ENCODE measurements around the gene TDP1.
"Not testable (repeated sequence)": the region's sequence is repeated elsewhere in the genome, so short reads cannot be mapped to it uniquely, and the experiment has no call there.

The TDP1 gene

DNA sequence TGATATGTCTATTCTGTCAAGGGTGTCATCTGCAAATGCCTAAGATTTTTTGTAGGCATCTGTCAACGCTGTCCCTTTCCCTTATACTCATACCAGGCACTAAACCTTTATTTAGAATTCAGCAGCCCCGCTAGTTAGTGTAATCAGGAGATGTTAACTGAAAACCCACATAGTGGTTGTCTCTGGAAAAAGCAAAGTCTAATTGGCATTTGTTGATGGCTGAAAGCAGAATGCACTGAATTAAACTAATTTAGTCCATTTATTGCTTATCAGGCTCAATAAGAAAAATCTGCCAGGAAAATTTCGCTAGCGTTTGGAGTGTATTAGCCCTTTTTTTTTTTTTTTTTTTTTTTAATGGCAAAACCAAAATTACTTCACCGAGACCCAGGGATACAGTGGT, 34.5 kb downstream of the TDP1 start:
- DNase-seq (ENCODE audit: low spot score): no peak

DNA sequence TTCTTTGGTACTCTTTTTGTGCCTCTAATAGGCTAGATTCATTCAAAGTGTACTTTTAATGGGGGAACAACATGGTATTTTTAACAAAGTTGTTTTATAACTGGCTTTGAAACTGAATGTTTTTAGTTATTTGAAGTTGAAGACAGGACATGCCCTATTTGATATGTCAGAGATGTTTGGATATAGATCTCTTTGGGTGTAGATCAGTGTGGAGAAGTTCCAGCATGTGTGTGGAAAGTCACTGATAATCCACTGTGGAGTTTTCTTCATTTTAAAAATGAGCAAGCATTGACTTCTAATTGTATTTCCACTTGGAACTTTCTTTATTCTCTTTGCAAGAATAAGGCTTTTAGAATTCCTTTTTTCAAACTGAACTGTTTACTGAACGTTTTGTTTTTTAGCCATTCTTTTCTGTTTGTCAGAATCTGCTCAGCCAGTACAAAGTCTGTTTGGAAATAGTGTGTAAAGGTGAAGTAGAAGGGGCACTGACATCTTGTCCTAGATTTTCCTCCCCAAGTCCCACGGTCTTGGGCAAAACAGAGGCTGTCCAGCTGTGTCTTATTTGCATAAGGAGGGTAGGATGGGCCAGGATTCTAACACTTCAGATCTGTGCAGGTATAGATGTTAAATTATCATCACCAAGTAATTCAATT, 35.0 kb downstream of the TDP1 start:
- no peak for DNase-seq (ENCODE audit: low spot score)

DNA sequence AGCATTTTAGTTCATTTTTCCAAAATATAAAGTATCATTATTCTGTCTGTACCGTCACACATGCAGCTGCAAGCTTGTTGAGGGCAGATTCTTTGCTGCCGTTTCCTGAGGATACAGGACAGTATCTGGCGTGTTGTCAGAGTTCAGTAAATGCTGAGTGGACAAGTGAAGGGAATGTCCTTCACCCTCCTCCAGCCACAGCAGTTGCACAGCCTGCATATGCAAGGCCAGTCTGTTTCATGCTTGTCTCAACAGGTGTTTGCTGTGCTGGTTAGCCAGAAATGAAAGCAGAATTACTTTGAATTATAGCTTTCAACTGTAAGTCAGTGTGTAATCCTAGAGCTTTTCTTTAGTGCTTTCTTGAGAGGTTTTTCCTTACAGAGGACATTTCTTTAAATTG, 36.5 kb downstream of the TDP1 start:
- DNase-seq (ENCODE audit: low spot score): no peak

DNA sequence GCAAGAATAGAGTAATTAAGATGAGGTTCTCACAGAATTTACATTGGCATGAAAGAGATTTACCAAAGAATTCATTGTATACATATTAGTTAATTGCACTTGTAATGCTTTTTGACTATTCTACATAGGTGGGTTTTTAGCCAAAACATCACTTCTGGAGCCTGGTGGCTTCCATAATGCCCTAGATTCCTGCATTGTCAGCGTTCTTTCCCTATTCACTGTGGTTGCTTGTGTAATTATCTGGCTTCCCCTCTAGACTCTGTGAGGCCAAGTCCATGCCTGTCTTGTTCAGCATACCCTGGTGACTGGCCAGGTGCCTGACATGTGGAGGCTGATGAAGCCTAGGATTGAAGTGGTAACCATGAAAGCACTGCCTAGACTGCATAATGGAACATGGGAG, 41.2 kb downstream of the TDP1 start:
- DNase-seq (ENCODE audit: low spot score): no peak

DNA sequence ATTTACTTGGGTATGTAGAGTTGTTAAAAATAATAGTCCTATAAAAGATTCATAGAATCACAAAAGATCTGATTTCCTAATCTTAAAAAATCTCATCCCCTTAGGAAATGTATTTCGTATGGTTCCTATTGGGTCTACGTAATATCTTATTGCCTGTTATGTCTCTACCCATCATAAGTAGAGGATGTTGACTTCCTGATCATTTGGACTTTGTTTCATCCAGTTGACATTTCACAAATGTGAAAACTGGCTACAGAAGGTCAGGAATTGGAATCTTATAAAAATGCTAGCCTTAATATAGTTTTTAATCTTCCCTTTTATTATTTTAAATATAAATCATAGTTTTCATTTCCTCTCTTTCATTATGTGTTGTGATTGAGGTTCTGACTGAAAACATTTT, 45.2 kb downstream of the TDP1 start:
- no peak for DNase-seq (ENCODE audit: low spot score)

DNA sequence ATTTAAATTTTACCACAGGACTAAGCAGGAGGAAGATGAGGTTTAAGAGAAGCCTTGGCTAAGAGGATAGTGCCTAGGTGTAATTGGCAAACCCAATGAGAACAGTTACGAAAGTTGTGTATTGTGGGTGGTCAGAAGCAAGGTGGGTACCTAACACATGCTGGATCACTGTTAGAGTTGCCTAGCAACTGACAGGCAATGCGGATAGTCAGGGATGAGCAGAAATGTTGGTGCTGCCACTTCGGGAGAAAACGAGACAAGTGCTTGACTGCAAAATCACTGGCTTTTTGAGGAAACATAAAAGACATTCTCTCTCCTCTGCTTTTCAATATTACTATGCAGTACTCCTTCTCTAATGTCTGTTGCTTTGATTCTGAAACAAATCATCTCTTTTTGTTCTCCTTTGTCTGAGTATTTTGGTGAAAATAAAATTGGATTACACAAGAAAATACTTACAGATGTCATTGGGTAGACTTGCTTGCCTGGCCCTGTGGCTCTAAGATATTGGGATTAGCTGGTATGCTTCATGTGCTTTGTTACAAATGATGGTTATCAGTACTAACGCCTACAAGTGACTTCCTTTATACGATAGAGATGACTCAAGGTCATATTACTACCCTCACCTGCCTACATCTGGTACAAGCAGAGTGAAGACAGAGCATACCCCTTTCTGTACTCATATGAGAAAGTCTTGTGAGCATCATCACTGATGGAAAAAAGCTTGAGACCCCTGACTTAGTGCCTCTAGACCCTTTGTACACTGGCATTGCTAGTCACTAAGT, 48.0 kb downstream of the TDP1 start:
- DNase-seq (ENCODE audit: low spot score): no peak

DNA sequence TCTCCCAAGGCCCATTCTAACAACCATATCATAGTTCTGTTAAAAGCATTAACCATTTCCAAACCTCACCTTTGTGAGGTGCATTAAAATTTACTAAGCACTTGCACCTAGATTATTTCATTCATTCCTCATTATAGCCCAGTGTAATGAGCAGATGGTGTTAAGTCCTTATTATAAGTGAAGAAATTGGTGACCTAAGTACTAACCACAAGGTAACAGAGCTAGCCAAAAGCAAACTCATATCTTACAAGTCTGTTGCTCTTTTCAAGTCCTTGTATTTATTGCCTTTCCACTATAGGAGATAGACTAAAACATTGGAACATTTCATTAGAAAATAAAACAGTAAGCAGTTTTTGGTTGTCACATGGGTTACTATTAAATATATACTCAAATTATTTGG, 49.7 kb downstream of the TDP1 start:
- DNase-seq (ENCODE audit: low spot score): no peak

DNA sequence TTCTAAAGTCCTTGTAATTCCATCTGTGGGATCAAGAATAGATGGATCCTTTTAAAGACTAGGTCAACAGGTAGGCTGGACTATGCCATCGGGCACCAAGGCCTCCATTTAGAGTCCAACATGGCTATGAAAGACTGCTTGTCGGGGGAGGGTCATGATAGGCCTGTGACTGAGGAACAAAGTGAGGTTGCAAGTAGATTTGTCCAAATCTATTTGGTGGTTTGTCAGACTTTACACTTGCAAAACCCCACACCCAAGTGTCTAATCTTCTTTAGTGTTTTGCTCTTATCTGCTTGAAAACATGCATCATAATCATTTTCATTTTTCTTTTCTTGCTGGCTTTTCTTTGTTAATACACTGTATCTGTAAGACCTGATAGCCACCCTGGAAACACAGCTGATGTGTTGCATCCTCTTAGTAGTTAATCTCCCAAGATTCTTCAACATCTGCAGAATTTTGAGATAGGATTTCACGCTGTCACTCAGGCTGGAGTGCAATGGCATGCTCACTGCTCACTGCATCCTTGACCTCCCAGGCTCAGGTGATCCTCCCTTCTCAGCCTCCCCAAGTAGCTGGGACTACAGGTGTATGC, 50.3 kb downstream of the TDP1 start:
- no peak for DNase-seq (ENCODE audit: low spot score)

DNA sequence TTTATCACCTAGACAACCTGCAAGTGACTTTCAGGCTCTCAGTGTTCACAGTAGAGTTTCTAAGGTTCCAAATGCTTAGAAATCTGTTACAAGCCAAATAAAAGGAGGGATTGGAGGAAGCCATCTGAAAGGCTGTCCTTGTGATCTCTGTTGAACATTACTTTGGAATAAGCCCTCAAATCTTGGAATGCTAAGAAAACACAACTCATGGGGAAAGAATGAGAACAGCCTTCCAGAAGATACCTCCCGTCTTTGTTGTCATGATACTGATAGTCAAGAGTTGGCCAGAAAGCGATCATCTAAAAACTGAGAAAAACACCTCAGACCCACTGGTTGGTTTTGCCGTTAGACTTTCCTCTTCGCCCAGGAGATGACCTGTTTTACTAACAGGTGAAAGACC, 61.6 kb downstream of the TDP1 start:
- DNase-seq (ENCODE audit: low spot score): no peak

DNA sequence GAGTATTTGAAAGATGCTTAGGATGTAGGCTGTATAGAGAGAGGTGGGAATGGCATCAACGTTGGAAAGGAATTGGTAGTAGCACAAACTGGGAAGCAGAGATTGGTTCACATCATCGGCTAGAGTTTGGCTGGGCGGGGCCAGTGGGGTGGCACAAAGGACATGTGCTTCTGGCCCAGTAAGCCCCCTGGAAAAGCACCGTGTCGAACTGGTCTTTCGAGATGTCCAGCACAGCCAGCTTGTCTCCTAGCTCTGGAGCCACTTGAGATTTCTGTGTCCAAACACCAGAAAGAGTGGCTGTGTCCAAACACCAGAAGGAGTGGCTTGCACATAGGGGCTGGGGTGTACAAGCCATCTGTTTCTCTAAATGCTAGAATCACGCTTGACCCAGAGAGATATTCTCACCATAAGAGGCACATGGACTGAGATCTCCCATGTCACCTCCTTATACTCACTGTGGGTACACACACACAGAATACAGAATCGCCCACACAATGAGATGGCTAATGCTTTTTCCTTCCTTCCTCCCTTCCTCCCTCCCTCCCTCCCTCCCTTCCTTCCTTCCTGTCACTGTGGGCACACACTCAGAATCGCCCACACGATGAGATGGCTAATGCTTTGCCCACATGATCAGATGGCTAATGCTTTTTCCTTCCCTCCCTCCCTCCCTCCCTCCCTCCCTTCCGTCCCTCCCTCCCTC, 64.2 kb downstream of the TDP1 start:
- no peak for DNase-seq (ENCODE audit: low spot score)

DNA sequence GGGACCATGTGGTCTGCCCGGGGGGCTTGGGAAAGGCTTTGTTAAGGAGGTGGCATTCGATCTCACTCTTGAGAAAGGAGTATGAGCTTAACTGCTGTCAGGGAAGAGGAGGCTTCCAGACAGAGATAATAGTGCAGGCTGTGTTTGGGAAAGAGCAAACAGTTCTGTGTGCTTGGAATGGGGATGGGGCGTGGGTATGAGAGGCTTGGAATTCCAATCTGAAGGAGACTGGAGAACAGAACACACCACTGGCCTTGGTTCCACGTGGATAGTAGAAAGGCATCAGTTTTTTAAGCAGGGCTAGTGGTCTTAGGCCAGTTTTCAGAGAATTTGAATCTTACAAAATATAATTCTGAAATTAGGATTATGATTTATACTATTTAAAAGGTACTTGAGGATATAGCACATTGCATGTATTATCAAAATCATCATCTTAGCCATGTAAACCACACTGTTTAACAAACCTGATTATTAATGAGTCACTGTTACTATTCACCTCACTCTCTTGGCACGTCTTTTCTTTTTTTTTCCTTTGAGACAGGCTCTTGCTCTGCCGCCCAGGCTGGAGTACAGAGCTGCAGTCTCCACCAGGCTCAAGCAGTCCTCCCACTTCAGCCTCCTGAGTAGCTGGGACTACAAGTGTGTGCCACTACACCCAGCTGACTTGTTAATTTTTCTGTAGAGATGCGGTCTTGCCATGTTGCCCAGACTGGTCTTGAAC, 67.6 kb downstream of the TDP1 start:
- no peak for DNase-seq (ENCODE audit: low spot score)

DNA sequence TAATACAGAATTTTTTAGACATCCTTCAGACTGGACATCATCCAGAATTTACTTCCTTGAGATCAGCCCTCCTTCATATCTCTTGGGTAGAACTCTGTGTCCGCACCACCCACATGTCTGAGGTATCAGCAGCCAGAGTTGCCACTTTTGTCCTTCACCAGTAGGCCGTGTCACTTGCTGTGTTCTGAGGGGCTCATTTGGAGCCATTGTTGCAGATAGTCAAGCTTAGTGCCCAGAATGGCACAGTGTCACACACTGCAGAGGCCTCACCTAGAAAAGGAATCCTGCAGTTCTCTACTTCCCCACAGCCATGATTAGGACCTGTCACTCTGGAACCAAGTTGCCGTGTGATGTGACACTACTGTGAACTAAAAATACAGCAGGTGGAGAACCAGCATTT, 69.2 kb downstream of the TDP1 start:
- no peak for DNase-seq (ENCODE audit: low spot score)

DNA sequence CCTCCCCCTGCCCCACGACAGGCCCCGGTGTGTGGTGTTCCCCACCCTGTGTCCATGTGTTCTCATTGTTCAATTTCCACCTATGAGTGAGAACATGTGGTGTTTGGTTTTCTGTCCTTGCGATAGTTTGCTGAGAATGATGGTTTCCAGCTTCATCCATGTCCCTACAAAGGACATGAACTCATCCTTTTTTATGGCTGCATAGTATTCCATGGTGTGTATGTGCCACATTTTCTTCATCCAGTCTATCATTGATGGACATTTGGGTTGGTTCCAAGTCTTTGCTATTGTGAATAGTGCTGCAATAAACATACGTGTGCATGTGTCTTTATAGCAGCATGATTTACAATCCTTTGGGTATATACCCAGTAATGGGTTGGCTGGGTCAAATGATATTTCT, 70.9 kb downstream of the TDP1 start:
- DNase-seq (ENCODE audit: low spot score): not testable (repeated sequence)

DNA sequence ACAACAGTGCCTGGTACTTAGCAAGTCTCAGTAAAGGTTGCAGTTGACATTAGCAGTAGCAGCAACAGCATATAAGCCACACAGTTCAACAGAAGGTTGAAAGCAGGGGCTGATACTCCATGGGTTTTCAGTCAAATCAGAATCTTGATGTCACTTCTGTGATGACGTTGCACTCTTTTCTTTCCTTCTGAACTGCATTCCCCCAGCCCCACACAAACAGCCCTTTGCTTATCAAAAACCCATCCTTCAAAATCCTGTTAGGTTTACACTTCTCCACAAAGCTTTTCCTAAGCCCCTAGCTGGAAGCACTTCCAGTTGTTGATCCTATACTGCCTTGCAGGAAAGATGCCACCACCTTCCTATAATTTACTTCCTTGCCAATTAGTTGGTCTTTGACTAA, 72.1 kb downstream of the TDP1 start:
- DNase-seq (ENCODE audit: low spot score): no peak

DNA sequence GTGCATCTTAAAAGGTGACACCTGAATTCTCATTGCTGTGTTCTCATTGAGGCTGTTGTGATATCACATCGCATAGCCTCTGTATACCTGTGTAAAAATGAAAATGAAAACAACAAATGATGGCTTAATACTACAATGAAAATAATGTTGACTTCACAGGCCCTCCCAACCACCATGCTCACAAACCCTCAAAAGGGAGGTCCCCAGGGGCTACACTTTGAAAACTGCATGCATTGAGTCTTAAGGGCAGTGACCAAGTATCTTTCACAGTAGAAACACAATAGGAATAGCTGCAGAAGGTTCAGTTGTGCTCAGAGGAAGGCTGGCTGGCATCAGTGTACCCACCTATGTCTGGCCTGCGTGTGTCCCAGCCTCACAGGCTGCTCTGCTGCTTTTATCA, 78.4 kb downstream of the TDP1 start:
- no peak for DNase-seq (ENCODE audit: low spot score)

DNA sequence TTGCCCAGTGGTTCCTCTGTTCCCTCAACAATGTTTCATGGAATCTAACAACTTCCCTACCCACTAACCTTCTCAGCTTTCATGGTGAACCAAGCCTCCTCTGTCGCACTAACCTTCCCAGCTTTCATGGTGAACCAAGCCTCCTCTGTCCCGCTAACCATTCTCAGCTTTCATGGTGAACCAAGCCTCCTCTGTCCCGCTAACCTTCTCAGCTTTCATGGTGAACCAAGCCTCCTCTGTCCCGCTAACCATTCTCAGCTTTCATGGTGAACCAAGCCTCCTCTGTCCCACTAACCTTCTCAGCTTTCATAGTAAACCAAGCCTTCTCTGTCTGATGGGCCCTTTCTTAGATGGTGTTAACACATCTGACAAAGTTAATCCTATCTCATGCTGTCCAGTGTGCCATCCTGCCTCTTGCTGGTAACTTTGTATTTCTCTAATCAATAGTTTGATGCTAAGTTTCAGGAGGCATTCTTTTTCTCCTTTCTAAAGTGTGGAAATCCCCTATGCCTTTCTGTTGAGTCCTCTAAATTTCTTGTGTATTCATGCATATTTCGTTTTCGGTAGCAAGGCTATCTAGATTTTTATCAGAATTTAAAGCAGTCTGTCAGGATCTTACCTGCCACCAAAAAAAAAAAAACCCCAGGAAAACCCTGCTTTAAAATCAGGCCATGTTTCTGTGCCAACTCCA, 79.3 kb downstream of the TDP1 start:
- no peak for DNase-seq (ENCODE audit: low spot score)

DNA sequence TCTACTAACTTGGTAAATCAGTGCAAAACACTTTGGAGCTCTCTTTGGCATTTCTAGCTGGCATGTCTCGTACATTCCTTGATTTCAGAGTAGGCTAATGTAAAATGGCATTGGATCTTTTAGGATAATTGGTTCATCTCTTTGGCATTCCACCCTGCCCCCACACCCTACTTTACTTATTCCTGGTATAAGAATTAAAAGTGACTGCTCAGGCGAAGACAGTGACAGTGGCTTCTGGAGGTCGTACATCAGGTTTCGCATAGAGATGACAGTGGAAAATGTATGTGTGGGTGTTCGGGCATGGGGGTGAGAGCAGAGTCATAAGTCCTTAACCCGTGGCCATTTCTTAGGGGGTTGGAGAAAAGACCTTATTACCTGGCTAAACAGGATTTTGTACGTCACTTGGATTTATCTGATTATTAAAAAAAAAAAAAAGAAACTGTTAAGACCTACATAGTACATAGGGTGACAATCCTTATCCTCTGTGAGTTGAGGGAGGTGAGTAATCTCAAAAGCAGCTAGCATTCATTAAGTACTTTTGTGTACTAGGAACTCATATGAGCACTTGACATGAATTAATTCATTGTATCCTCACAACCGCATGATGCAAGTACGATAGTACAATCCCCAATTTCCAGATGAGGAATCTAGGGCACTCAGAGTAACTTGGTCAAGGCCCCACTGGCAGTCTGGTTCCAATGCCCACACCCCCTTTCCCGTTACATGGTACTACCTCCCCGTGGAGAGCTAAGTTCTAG, 83.7 kb downstream of the TDP1 start:
- DNase-seq (ENCODE audit: low spot score): no peak

DNA sequence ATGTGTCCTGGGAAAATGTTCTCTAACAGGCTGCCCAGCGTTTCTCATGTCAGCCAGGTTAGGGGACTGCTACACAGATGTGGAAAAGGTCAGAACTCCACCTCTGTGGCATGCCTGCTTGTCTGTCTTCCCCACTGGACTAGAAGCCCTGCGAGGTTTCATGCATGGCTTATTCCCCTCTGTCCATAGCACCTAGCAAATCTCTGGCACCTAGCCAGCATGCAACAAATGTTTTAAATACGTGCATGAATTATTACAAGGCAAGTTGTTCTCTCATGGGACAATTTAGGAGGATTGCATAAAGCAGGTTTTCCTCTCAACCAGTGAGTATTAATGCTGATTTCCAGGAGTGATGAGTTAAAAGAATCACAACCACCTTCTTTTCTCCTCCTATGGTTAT, 84.7 kb downstream of the TDP1 start:
- no peak for DNase-seq (ENCODE audit: low spot score)

DNA sequence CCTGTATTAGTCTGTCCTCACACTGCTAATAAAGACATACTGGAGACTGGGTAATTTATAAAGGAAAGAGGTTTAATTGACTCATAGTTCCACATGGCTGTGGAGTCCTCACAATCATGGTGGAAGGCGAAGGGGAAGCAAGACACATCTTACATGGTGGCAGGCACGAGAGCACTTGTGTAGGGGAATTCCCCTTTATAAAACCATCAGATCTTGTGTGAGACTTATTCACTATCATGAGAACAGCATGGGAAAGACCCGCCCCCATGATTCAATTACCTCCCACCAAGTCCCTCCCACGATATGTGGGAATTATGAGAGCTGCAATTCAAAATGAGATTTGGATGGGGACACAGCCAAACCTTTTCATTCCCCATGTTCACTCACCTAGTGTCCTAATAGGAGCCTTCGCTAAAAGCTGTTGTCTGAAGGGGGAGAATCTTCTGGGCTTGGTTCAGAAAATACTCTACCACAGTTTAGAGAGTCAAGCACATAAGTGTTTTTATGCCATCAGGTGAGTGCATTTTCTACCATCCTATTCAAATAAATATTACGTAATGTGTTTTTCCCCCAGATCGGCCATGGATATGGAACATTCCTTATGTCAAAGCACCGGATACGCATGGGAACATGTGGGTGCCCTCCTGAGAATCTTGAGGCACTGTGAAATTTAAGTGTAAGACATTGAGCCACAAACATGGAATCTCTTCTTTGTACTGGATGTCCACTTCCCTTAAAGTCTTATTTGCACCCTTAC, 86.9 kb downstream of the TDP1 start:
- no peak for DNase-seq (ENCODE audit: low spot score)

DNA sequence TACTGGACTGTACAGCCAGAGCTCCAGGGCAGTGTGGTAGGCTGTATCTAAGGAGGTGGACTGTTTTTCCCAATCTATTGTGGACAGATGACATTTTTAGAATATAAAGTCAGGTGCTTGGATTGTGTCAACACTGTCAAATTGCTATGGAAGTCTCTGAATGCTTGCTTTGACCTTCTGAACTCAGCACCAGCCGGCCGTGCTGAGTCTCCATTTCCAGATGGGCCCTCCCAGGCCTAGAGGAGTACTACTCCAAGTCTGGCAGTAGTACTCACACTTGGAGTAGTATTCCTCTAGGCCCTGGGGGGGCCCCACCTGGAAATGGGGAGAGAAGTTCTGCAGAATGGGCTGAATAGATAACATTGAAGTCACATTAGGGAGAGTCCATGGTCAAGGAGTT, 89.9 kb downstream of the TDP1 start:
- no peak for DNase-seq (ENCODE audit: low spot score)
